PC-3 (cell line): ENCODE results near the gene RECQL5. TPM values are rescaled to one million over a fixed set of nuclear protein-coding genes. Genes with fewer than 3 reads are reported as not detected.

Experiments used
- ATAC-seq: fragments of 200-7000 bp; cut with Tn5 transposase; 2 replicates; pipeline ENCODE4 v1.9.1; 2020; ENCODE audit warnings: mild to moderate bottlenecking, moderate library complexity
- BruUV-seq: library from RNA; stranded (reverse); fragments of 400-500 nt; replicated peaks from 2 replicates; lab custom pipeline; 2021; lab: Mats Ljungman, UMichigan
- CTCF ChIA-PET: fragments of 300-600 bp; sonication (Branson Sonifier 250); formaldehyde crosslinking; loops from one replicate; lab custom pipeline; 2022; ENCODE audit warnings: antibody characterized with exemption; lab: Charles Lee
- POLR2A ChIA-PET: fragments of 300-600 bp; sonication (Branson Sonifier 250); formaldehyde crosslinking; loops from one replicate; lab custom pipeline; 2022; ENCODE audit warnings: antibody characterized with exemption; ENCODE audit not compliant: unreplicated experiment; lab: Charles Lee
- DNase-seq: peaks from one replicate; pipeline ENCODE4 v3.0.0-alpha.2; 2015
- H2AFZ ChIP-seq: fragments of 300-600 bp; sonication (generic); 2 replicates; pipeline ENCODE4 v1.6.0; 2016; ENCODE audit warnings: antibody characterized with exemption, low read length
- H3F3A ChIP-seq: fragments of 300-600 bp; sonication (generic); one replicate; pipeline ENCODE4 v1.6.0; 2017; ENCODE audit warnings: antibody characterized with exemption, low read length, control low read depth, mild to moderate bottlenecking; ENCODE audit not compliant: unreplicated experiment
- H3K27ac ChIP-seq: fragments of 300-600 bp; sonication (generic); 2 replicates; pipeline ENCODE4 v1.5.1; 2016; ENCODE audit warnings: mild to moderate bottlenecking, low read length
- H3K27me3 ChIP-seq: fragments of 300-600 bp; sonication (generic); 2 replicates; pipeline ENCODE4 v1.6.1; 2016; ENCODE audit warnings: low read length, mixed read lengths
- H3K36me3 ChIP-seq: fragments of 300-600 bp; sonication (generic); 2 replicates; pipeline ENCODE4 v1.6.1; 2016; ENCODE audit warnings: low read depth, mixed run types, low read length, mixed read lengths
- H3K4me1 ChIP-seq: fragments of 300-600 bp; sonication (generic); 2 replicates; pipeline ENCODE4 v1.5.1; 2016; ENCODE audit warnings: low read length; ENCODE audit not compliant: insufficient read depth
- H3K4me2 ChIP-seq: fragments of 300-600 bp; sonication (generic); 2 replicates; pipeline ENCODE4 v1.6.0; 2016; ENCODE audit warnings: low read length
- H3K4me3 ChIP-seq: fragments of 300-600 bp; sonication (generic); 2 replicates; pipeline ENCODE4 v1.5.1; 2016; ENCODE audit warnings: mild to moderate bottlenecking, low read length, mixed read lengths
- H3K79me2 ChIP-seq: fragments of 300-600 bp; sonication (generic); 2 replicates; pipeline ENCODE4 v1.6.1; 2017; ENCODE audit warnings: low read length, mixed read lengths
- H3K9ac ChIP-seq: fragments of 300-600 bp; sonication (generic); 2 replicates; pipeline ENCODE4 v1.6.0; 2016; ENCODE audit warnings: mild to moderate bottlenecking, low read length
- H3K9me2 ChIP-seq: fragments of 300-600 bp; sonication (generic); replicated peaks from 2 replicates; pipeline ENCODE4 v1.6.1; 2016; ENCODE audit warnings: mixed run types, low read length, mixed read lengths
- H3K9me3 ChIP-seq: fragments of 300-600 bp; sonication (generic); 2 replicates; pipeline ENCODE4 v1.6.1; 2016; ENCODE audit warnings: low read length, mixed read lengths
- H4K20me1 ChIP-seq: fragments of 300-600 bp; sonication (generic); 2 replicates; pipeline ENCODE4 v1.6.1; 2016; ENCODE audit warnings: low read length, mixed read lengths
- CTCF ChIP-seq: fragments of 300-600 bp; sonication (generic); conservative IDR thresholded peaks from 2 replicates; pipeline ENCODE4 v1.5.1; 2017; ENCODE audit warnings: antibody characterized with exemption, low read depth, mild to moderate bottlenecking, low read length
- EZH2 ChIP-seq: fragments of 300-600 bp; sonication (generic); IDR thresholded peaks from one replicate; pipeline ENCODE4 v1.6.1; 2017; ENCODE audit warnings: antibody characterized with exemption, mild to moderate bottlenecking, low read length; ENCODE audit not compliant: unreplicated experiment
- EZH2phosphoT487 ChIP-seq: fragments of 300-600 bp; sonication (generic); IDR thresholded peaks from 2 replicates; pipeline ENCODE4 v1.6.1; 2018; ENCODE audit warnings: mild to moderate bottlenecking, antibody characterized with exemption, low read length, borderline replicate concordance
- intact Hi-C: fragments of 100-400 bp; cut with micrococcal nuclease; formaldehyde crosslinking; loops from 2 replicates; pipeline ENCODE4 v1.9.0; 2023
- total RNA-seq: library from RNA; depleted of rRNA; stranded (reverse); fragments of >200 nt; gene quantifications from 2 replicates; pipeline ENCODE4 v1.2.3, GENCODE V29; 2014

The RECQL5 gene
- total RNA-seq, 1 experiment from 2014 or later, result 54.2 TPM

GRCh38 chr17:75605790-75606189 lies 61.2 kb downstream of the RECQL5 start:
- TF ChIP-seq EZH2 (no peak), CTCF (no peak), EZH2phosphoT487 (no peak)
- ChIA-PET CTCF (no interaction called here), POLR2A (no interaction called here)
- Histone ChIP-seq H3K79me2 (no peaks in the 10 kb centered on the region), H3K4me1 (peaks cover 27% of the 10 kb centered on the region), H3K4me3 (no peak overlapping the region), H3F3A (no peaks in the 10 kb centered on the region), H3K27me3 (no peaks in the 10 kb centered on the region), H3K4me2 (no peak overlapping the region), H3K9ac (no peak overlapping the region), H3K36me3 (no peaks in the 10 kb centered on the region), H3K27ac (no peak overlapping the region), H2AFZ (no peak overlapping the region), H4K20me1 (no peaks in the 10 kb centered on the region), H3K9me3 (no peaks in the 10 kb centered on the region), H3K9me2 (no peaks in the 10 kb centered on the region)
- BruUV-seq, result no TSS peak
- ATAC-seq (no peak), DNase-seq (no peak)
- intact Hi-C loops, result no loop called here

- no peak for TF ChIP-seq CTCF
- TF ChIP-seq EZH2phosphoT487, result no peak
- TF ChIP-seq EZH2, result no peak
These were observed 62.8 kb downstream of the RECQL5 start for GRCh38 chr17:75604034-75604695.

GRCh38 chr17:75603123-75603522 lies 63.8 kb downstream of the RECQL5 start:
- intact Hi-C loops, result no loop called here
- Histone ChIP-seq H3F3A (no peaks in the 10 kb centered on the region), H3K4me2 (no peak overlapping the region), H3K9me2 (no peaks in the 10 kb centered on the region), H3K4me1 (peaks cover 27% of the 10 kb centered on the region), H4K20me1 (no peaks in the 10 kb centered on the region), H3K79me2 (no peaks in the 10 kb centered on the region), H3K4me3 (no peak overlapping the region), H3K27ac (no peak overlapping the region), H2AFZ (no peak overlapping the region), H3K36me3 (no peaks in the 10 kb centered on the region), H3K27me3 (no peaks in the 10 kb centered on the region), H3K9ac (no peak overlapping the region), H3K9me3 (no peaks in the 10 kb centered on the region)
- POLR2A ChIA-PET, result interaction anchor here (0.6 kb wide), 1 partner anchor 9 kb away, joined by 5 read pairs; no protein-coding TSS in a partner anchor
- TF ChIP-seq CTCF, result no peak
- DNase-seq, result no peak
- ATAC-seq, result no peak
- CTCF ChIA-PET, result interaction anchor here (1.1 kb wide), 1 partner anchor 31 kb away, joined by 6 read pairs; the partner anchor contains the start of gene SMIM5
- no TSS peak for BruUV-seq

More at GRCh38 chr17:75604034-75604695, 62.8 kb downstream of the RECQL5 start:
- Histone ChIP-seq H3K9me3 (no peaks in the 10 kb centered on the region), H3F3A (no peaks in the 10 kb centered on the region), H3K27ac (peak overlapping the region; percentile 38), H3K79me2 (no peaks in the 10 kb centered on the region), H2AFZ (peak overlapping the region; percentile 37; the same call in 1 of the 2 replicates), H3K9ac (no peak overlapping the region), H3K4me1 (peaks cover 27% of the 10 kb centered on the region), H3K4me2 (peak overlapping the region; percentile 53), H3K36me3 (no peaks in the 10 kb centered on the region), H4K20me1 (no peaks in the 10 kb centered on the region), H3K4me3 (no peak overlapping the region), H3K9me2 (no peaks in the 10 kb centered on the region), H3K27me3 (no peaks in the 10 kb centered on the region)
- intact Hi-C loops, result no loop called here
- BruUV-seq, result no TSS peak
- ChIA-PET CTCF (interaction anchor here (0.6 to 1.1 kb wide), 3 partner anchors 11 to 144 kb away, joined by 3 to 6 read pairs (median 4); partner anchors contain the start of gene SMIM5), POLR2A (interaction anchor here (0.6 kb wide), 1 partner anchor 77 kb away, joined by 7 read pairs; no protein-coding TSS in a partner anchor)
- ATAC-seq (peak; percentile 65), DNase-seq (peak; percentile 62)
